SH-SY5Y (cell line): ENCODE results near the gene MMAB.

Experiments used
- GATA2 ChIP-seq: IDR thresholded peaks from 2 replicates; pipeline ENCODE4 v1.6.1; 2011; ENCODE audit warnings: mild to moderate bottlenecking, low read depth, low read length
- GATA3 ChIP-seq: IDR thresholded peaks from 2 replicates; pipeline ENCODE4 v1.6.1; 2011; ENCODE audit warnings: low read depth, mild to moderate bottlenecking, low read length, moderate library complexity

Gene MMAB

GRCh38 chr12:109581334-109581691, 8.0 kb upstream of the MMAB start:
- TF ChIP-seq GATA2 = no peak
- no peak for TF ChIP-seq GATA3

GRCh38 chr12:109580684-109581333, 7.5 kb upstream of the MMAB start:
- TF ChIP-seq GATA2 (no peak), GATA3 (no peak)

GRCh38 chr12:109580272-109580671, 7.0 kb upstream of the MMAB start:
- TF ChIP-seq GATA2 (no peak), GATA3 (no peak)

GRCh38 chr12:109579639-109580038, 6.3 kb upstream of the MMAB start:
- no peak for TF ChIP-seq GATA2
- TF ChIP-seq GATA3 = no peak

GRCh38 chr12:109578330-109578927, 5.1 kb upstream of the MMAB start:
- TF ChIP-seq GATA2 (no peak), GATA3 (no peak)

GRCh38 chr12:109577311-109577710, 4.0 kb upstream of the MMAB start:
- TF ChIP-seq GATA3 (no peak), GATA2 (no peak)

GRCh38 chr12:109575683-109576082, 2.4 kb upstream of the MMAB start:
- no peak for TF ChIP-seq GATA3
- TF ChIP-seq GATA2 = no peak

- TF ChIP-seq GATA2 = no peak
- no peak for TF ChIP-seq GATA3
Observed at GRCh38 chr12:109573914-109574244, 575 bp upstream of the MMAB start.

- no peak for TF ChIP-seq GATA3
- TF ChIP-seq GATA2 = no peak
Observed at GRCh38 chr12:109572506-109572845, 828 bp downstream of the MMAB start.

- no peak for TF ChIP-seq GATA3
- no peak for TF ChIP-seq GATA2
Observed at GRCh38 chr12:109571773-109572505, 1.4 kb downstream of the MMAB start.

- TF ChIP-seq GATA2 (no peak), GATA3 (no peak)
Observed at GRCh38 chr12:109568486-109568885, 4.8 kb downstream of the MMAB start.

- TF ChIP-seq GATA3 (no peak), GATA2 (no peak)
Observed at GRCh38 chr12:109567967-109568366, 5.3 kb downstream of the MMAB start.

GRCh38 chr12:109567296-109567695, 6.0 kb downstream of the MMAB start:
- TF ChIP-seq GATA3 (no peak), GATA2 (no peak)

GRCh38 chr12:109566424-109566823, 6.9 kb downstream of the MMAB start:
- no peak for TF ChIP-seq GATA3
- TF ChIP-seq GATA2 = no peak
